H9 (cell line): ENCODE measurements around the gene TGFBR2. TPM values are rescaled to one million over a fixed set of nuclear protein-coding genes. Genes with fewer than 3 reads are reported as not detected.

Source experiments
- DNase-seq: peaks from one replicate; pipeline ENCODE4 v3.0.0-alpha.2; 2017
- H2AFZ ChIP-seq: one replicate; pipeline ENCODE4 v1.6.1; 2013; ENCODE audit warnings: mild to moderate bottlenecking, low read length, control low read depth, moderate library complexity
- H2AK5ac ChIP-seq: 2 replicates; pipeline ENCODE4 v1.6.1; 2013; ENCODE audit warnings: low read length, control low read depth, mixed read lengths; ENCODE audit not compliant: insufficient read length
- H2BK120ac ChIP-seq: one replicate; pipeline ENCODE4 v1.6.1; 2013; ENCODE audit warnings: low read depth, mild to moderate bottlenecking, low read length, control low read depth, inconsistent platforms; ENCODE audit not compliant: poor library complexity, severe bottlenecking
- H2BK12ac ChIP-seq: 2 replicates; pipeline ENCODE4 v1.6.1; 2013; ENCODE audit warnings: low read length, control low read depth, mixed read lengths, low read depth; ENCODE audit not compliant: insufficient read length
- H2BK15ac ChIP-seq: 2 replicates; pipeline ENCODE4 v1.6.1; 2013; ENCODE audit warnings: low read depth, low read length, control low read depth
- H2BK20ac ChIP-seq: one replicate; pipeline ENCODE4 v1.6.1; 2013; ENCODE audit warnings: low read depth, mild to moderate bottlenecking, low read length, control low read depth, inconsistent platforms; ENCODE audit not compliant: poor library complexity, severe bottlenecking
- H2BK5ac ChIP-seq: 2 replicates; pipeline ENCODE4 v1.6.1; 2013; ENCODE audit warnings: low read length, control low read depth, mixed read lengths; ENCODE audit not compliant: insufficient read length
- H3K14ac ChIP-seq: 2 replicates; pipeline ENCODE4 v1.6.1; 2013; ENCODE audit warnings: low read length, control low read depth; ENCODE audit not compliant: insufficient read depth
- H3K18ac ChIP-seq: 2 replicates; pipeline ENCODE4 v1.6.1; 2013; ENCODE audit warnings: low read depth, mild to moderate bottlenecking, mixed read lengths, low read length, control low read depth; ENCODE audit not compliant: insufficient read length
- H3K23ac ChIP-seq: 2 replicates; pipeline ENCODE4 v1.6.1; 2013; ENCODE audit warnings: low read length, control low read depth, mixed read lengths, low read depth; ENCODE audit not compliant: insufficient read length
- H3K23me2 ChIP-seq: 2 replicates; pipeline ENCODE4 v1.6.1; 2013; ENCODE audit warnings: low read depth, mild to moderate bottlenecking, mixed read lengths, low read length, control low read depth; ENCODE audit not compliant: insufficient read length, poor library complexity, severe bottlenecking
- H3K27ac ChIP-seq: 2 replicates; pipeline ENCODE4 v1.5.1; 2013; ENCODE audit warnings: low read length, control low read depth, mixed read lengths, low read depth; ENCODE audit not compliant: insufficient read length
- H3K27me3 ChIP-seq: 2 replicates; pipeline ENCODE4 v1.6.1; 2013; ENCODE audit warnings: low read length, control low read depth, inconsistent platforms; ENCODE audit not compliant: insufficient read depth
- H3K4ac ChIP-seq: 2 replicates; pipeline ENCODE4 v1.6.1; 2013; ENCODE audit warnings: low read depth, mild to moderate bottlenecking, control low read depth, inconsistent platforms, low read length, moderate library complexity
- H3K4me1 ChIP-seq: 2 replicates; pipeline ENCODE4 v1.6.1; 2013; ENCODE audit warnings: low read length, control low read depth, inconsistent platforms; ENCODE audit not compliant: insufficient read depth
- H3K4me2 ChIP-seq: 2 replicates; pipeline ENCODE4 v1.6.1; 2013; ENCODE audit warnings: low read length, control low read depth, mixed read lengths; ENCODE audit not compliant: insufficient read length, insufficient read depth
- H3K56ac ChIP-seq: 2 replicates; pipeline ENCODE4 v1.6.1; 2013; ENCODE audit warnings: low read depth, mild to moderate bottlenecking, mixed read lengths, low read length, control low read depth; ENCODE audit not compliant: insufficient read length
- H3K79me1 ChIP-seq: 2 replicates; pipeline ENCODE4 v1.6.1; 2013; ENCODE audit warnings: low read depth, mild to moderate bottlenecking, moderate library complexity, low read length, control low read depth, inconsistent platforms; ENCODE audit not compliant: insufficient read depth, poor library complexity, severe bottlenecking
- H3K79me2 ChIP-seq: 2 replicates; pipeline ENCODE4 v1.6.1; 2013; ENCODE audit warnings: low read length, control low read depth, inconsistent platforms; ENCODE audit not compliant: insufficient read depth
- H3K9ac ChIP-seq: 2 replicates; pipeline ENCODE4 v1.6.1; 2013; ENCODE audit warnings: low read length, control low read depth, mixed read lengths; ENCODE audit not compliant: insufficient read length; ENCODE audit errors: extremely low read depth
- H3K9me3 ChIP-seq: one replicate; pipeline ENCODE4 v1.6.1; 2013; ENCODE audit warnings: low read depth, low read length, inconsistent platforms; ENCODE audit not compliant: control insufficient read depth
- H3T11ph ChIP-seq: one replicate; pipeline ENCODE4 v1.6.1; 2013; ENCODE audit warnings: mild to moderate bottlenecking, low read length, control low read depth, inconsistent platforms
- H4K20me1 ChIP-seq: one replicate; pipeline ENCODE4 v1.6.1; 2013; ENCODE audit not compliant: control insufficient read depth, insufficient read length, insufficient read depth
- H4K5ac ChIP-seq: 2 replicates; pipeline ENCODE4 v1.6.1; 2013; ENCODE audit warnings: low read depth, mild to moderate bottlenecking, mixed read lengths, low read length, control low read depth; ENCODE audit not compliant: insufficient read length
- H4K8ac ChIP-seq: replicated peaks from 2 replicates; pipeline ENCODE4 v1.6.1; 2013; ENCODE audit warnings: low read length, control low read depth, mixed read lengths, low read depth; ENCODE audit not compliant: insufficient read length
- H4K91ac ChIP-seq: 2 replicates; pipeline ENCODE4 v1.6.1; 2013; ENCODE audit warnings: low read depth, mild to moderate bottlenecking, moderate library complexity, mixed read lengths, low read length, control low read depth; ENCODE audit not compliant: insufficient read length
- H3K27ac Mint-ChIP-seq, 3 experiments: 2 replicates in 2 of 3; 3 replicates in 1 of 3; pipeline ENCODE4 v1.8.0; 2020 to 2021; ENCODE audit warnings: mixed read lengths in 3 of 3, mild to moderate bottlenecking in 1 of 3, moderate library complexity in 1 of 3
- H3K27me3 Mint-ChIP-seq: 2 replicates; pipeline ENCODE4 v1.8.0; 2021; ENCODE audit warnings: low read depth, mild to moderate bottlenecking, moderate library complexity, mixed read lengths
- H3K36me3 Mint-ChIP-seq, 3 experiments: 2 replicates in 2 of 3; 3 replicates in 1 of 3; pipeline ENCODE4 v1.8.0; 2020 to 2021; ENCODE audit warnings: low read depth in 3 of 3, mixed read lengths in 3 of 3; ENCODE audit not compliant: insufficient read depth in 1 of 3
- H3K4me1 Mint-ChIP-seq, 2 experiments: 2 replicates each; pipeline ENCODE4 v1.8.0; 2020; ENCODE audit warnings: mixed read lengths in 2 of 2
- H3K4me3 Mint-ChIP-seq, 2 experiments: 2 replicates in 1 of 2; 3 replicates in 1 of 2; pipeline ENCODE4 v1.8.0; 2020 to 2021; ENCODE audit warnings: mild to moderate bottlenecking in 2 of 2, mixed read lengths in 2 of 2, moderate library complexity in 1 of 2
- H3K9me3 Mint-ChIP-seq, 2 experiments: 2 replicates in 1 of 2; 3 replicates in 1 of 2; pipeline ENCODE4 v1.8.0; 2020; ENCODE audit warnings: mild to moderate bottlenecking in 2 of 2, mixed read lengths in 2 of 2, moderate library complexity in 1 of 2
- CTCF ChIP-seq: fragments of 200-600 bp; sonication (generic); conservative IDR thresholded peaks from 3 replicates; pipeline ENCODE4 v1.8.0; 2021; ENCODE audit warnings: antibody characterized with exemption, mild to moderate bottlenecking
- total RNA-seq: library from RNA; stranded (reverse); gene quantifications from 2 replicates; pipeline ENCODE4 v1.2.1, GENCODE V29; 2021

The TGFBR2 gene
- total RNA-seq, 1 experiment from 2014 or later = 10.6 TPM

GRCh38 chr3:30577788-30578187 is 28.6 kb upstream of the TGFBR2 start:
- H3K9me3 ChIP-seq = no peaks in the 10 kb centered on the region
- Mint-ChIP-seq H3K9me3 (no peaks in the 10 kb centered on the region), H3K36me3 (no peaks in the 10 kb centered on the region; a peak in 1 of 7 replicates), H3K4me1 (peaks cover 14 to 17% of the 10 kb centered on the region in 2 experiments), H3K4me3 (no peak overlapping the region), H3K27ac (no peak overlapping the region; a peak in 1 of 7 replicates), H3K27me3 (no peaks in the 10 kb centered on the region)
- H4K20me1 ChIP-seq = no peaks in the 10 kb centered on the region
- H2BK15ac ChIP-seq = no peak overlapping the region
- no peak overlapping the region for H4K8ac ChIP-seq
- H3K4me1 ChIP-seq = peaks cover 6% of the 10 kb centered on the region; the same call in 1 of the 2 replicates
- H3K56ac ChIP-seq = no peak overlapping the region
- H3K79me1 ChIP-seq = no peaks in the 10 kb centered on the region
- no peak for TF ChIP-seq CTCF
- no peak overlapping the region for H3K4ac ChIP-seq
- H3K9ac ChIP-seq = no peak overlapping the region
- no peak overlapping the region for H3K14ac ChIP-seq
- no peaks in the 10 kb centered on the region for H3K79me2 ChIP-seq
- H3K27ac ChIP-seq = no peak overlapping the region
- no peaks in the 10 kb centered on the region for H3K27me3 ChIP-seq
- H3K23ac ChIP-seq = no peak overlapping the region
- H3K18ac ChIP-seq = no peak overlapping the region
- H3K23me2 ChIP-seq = no peaks in the 10 kb centered on the region
- H2BK12ac ChIP-seq = no peak overlapping the region
- H2BK20ac ChIP-seq = no peak overlapping the region
- H3K4me2 ChIP-seq = no peak overlapping the region
- H3T11ph ChIP-seq = no peak overlapping the region
- no peak overlapping the region for H2BK120ac ChIP-seq
- H4K5ac ChIP-seq = no peak overlapping the region
- no peak overlapping the region for H2AK5ac ChIP-seq
- H2AFZ ChIP-seq = no peak overlapping the region
- H4K91ac ChIP-seq = no peak overlapping the region
- no peak for DNase-seq
- H2BK5ac ChIP-seq = no peak overlapping the region
